ENCODE results near the gene HSP90AB1. TPM values are rescaled to one million over a fixed set of nuclear protein-coding genes. Genes with fewer than 3 reads are reported as not detected.
A peak's percentile ranks its signal among the peaks of the same experiment; 100 is the strongest.

HSP90AB1 gene
- total and polyA plus RNA-seq, 2 of the 8 experiments (the other 6 are each of a cell fraction or from before 2014, with no cell fraction given): 1,564 to 2,297 TPM

- TF ChIP-seq KDM1A (IDR thresholded peaks at IDR 0.05; ENCODE audit: borderline replicate concordance, low read length) (peak; percentile 38; the same call in 1 of the 2 replicates), YY1 (IDR thresholded peaks at IDR 0.05; ENCODE audit: low read depth, low read length) (0 out of 2 replicates have a peak, but pooled peaks have one; percentile 60), FOSL1 (IDR thresholded peaks at IDR 0.05; ENCODE audit: insufficient read depth, low read depth, low read length) (no peak), EP300 (IDR thresholded peaks at IDR 0.05; ENCODE audit: borderline replicate concordance in 1 of 2, low read depth in 2 of 2, low read length in 2 of 2) (peak in 1 of 2 experiments; percentile 93; a peak in 2 of 3 replicates), SRF (IDR thresholded peaks at IDR 0.05; ENCODE audit: low read depth, low read length) (no peak), ATF3 (IDR thresholded peaks at IDR 0.05; ENCODE audit: insufficient read depth, low read depth, low read length) (no peak), RFX5 (IDR thresholded peaks at IDR 0.05; ENCODE audit: borderline replicate concordance, low read depth, low read length) (no peak), NANOG (IDR thresholded peaks at IDR 0.05; ENCODE audit: insufficient read depth, low read depth, low read length, poor library complexity, severe bottlenecking) (peak; percentile 47), POLR2AphosphoS5 (IDR thresholded peaks at IDR 0.05; ENCODE audit: low read depth, low read length) (peak; percentile 84), RXRA (IDR thresholded peaks at IDR 0.05; ENCODE audit: insufficient read depth, low read depth, low read length) (0 out of 2 replicates have a peak, but pooled peaks have one; percentile 47), POLR2A (IDR thresholded peaks at IDR 0.05; ENCODE audit: control extremely low read depth in 1 of 2, low read depth in 2 of 2, low read length in 2 of 2) (peak; percentile 54 to 83), HDAC2 (IDR thresholded peaks at IDR 0.05; ENCODE audit: borderline replicate concordance in 1 of 2, low read depth in 2 of 2, low read length in 2 of 2) (0 out of 4 replicates have a peak, but pooled peaks of 1 of the 2 experiments have one; percentile 42), E2F6 (IDR thresholded peaks at IDR 0.05) (peak; percentile 70; the same call in 1 of the 2 replicates), TAF1 (IDR thresholded peaks at IDR 0.05; ENCODE audit: low read depth, low read length) (peak; percentile 87), CHD1 (IDR thresholded peaks at IDR 0.05; ENCODE audit: low read depth, low read length) (no peak), ASH2L (IDR thresholded peaks at IDR 0.05; ENCODE audit: low read length) (peak; percentile 96), GTF2F1 (IDR thresholded peaks at IDR 0.05; ENCODE audit: borderline replicate concordance, low read depth, low read length) (peak; percentile 76; the same call in 1 of the 2 replicates), CBX5 (IDR thresholded peaks at IDR 0.05; ENCODE audit: low read depth, low read length) (no peak), SUZ12 (IDR thresholded peaks at IDR 0.05; ENCODE audit: low read length) (no peak), MAFK (IDR thresholded peaks at IDR 0.05; ENCODE audit: low read depth, low read length) (peak; percentile 34; the same call in 1 of the 2 replicates), TBP (IDR thresholded peaks at IDR 0.05; ENCODE audit: low read depth, low read length) (peak; percentile 68)
Observed at GRCh38 chr6:44202332-44202971, 44.4 kb upstream of the HSP90AB1 start (continued).
